SK-N-SH treated with all-trans-retinoic acid at 6 μM for 48 hours (cell line): ENCODE data around the gene CFAP73.

Source experiments
- ATAC-seq: fragments of 200-7000 bp; cut with Tn5 transposase; 3 replicates; pipeline ENCODE4 v1.9.1; 2020; ENCODE audit warnings: mild to moderate bottlenecking, moderate library complexity
- ARNTL ChIP-seq: fragments of 450-650 bp; formaldehyde crosslinking; IDR thresholded peaks from 2 replicates; pipeline ENCODE4 v1.5.0; 2020; ENCODE audit warnings: low read depth, mild to moderate bottlenecking, moderate library complexity, borderline replicate concordance
- BACH2 ChIP-seq: fragments of 250-450 bp; sonication (Bioruptor Pico); IDR thresholded peaks from 2 replicates; pipeline ENCODE4 v1.9.0; 2021; ENCODE audit warnings: mild to moderate bottlenecking, borderline replicate concordance
- CSDC2 ChIP-seq: fragments of 250-450 bp; sonication (Bioruptor Pico); IDR thresholded peaks from 2 replicates; pipeline ENCODE4 v1.5.0; 2020; ENCODE audit warnings: mild to moderate bottlenecking, moderate library complexity
- ESRRG ChIP-seq: fragments of 250-450 bp; sonication (Bioruptor Pico); IDR thresholded peaks from 2 replicates; pipeline ENCODE4 v1.6.1; 2021; ENCODE audit warnings: mild to moderate bottlenecking
- GLIS3 ChIP-seq: fragments of 250-450 bp; sonication (Bioruptor Pico); IDR thresholded peaks from 2 replicates; pipeline ENCODE4 v1.5.0; 2020; ENCODE audit warnings: mild to moderate bottlenecking, moderate library complexity
- ISL1 ChIP-seq: fragments of 250-450 bp; sonication (Bioruptor Pico); IDR thresholded peaks from 2 replicates; pipeline ENCODE4 v2.1.2; 2022; ENCODE audit warnings: mild to moderate bottlenecking, moderate library complexity
- PPARA ChIP-seq: fragments of 250-450 bp; sonication (Bioruptor Pico); IDR thresholded peaks from 2 replicates; pipeline ENCODE4 v1.5.0; 2020; ENCODE audit warnings: mild to moderate bottlenecking, borderline replicate concordance
- RARB ChIP-seq: fragments of 250-450 bp; sonication (Bioruptor Pico); IDR thresholded peaks from 2 replicates; pipeline ENCODE4 v1.8.0; 2021; ENCODE audit warnings: mild to moderate bottlenecking, moderate library complexity
- SNAI2 ChIP-seq: fragments of 250-450 bp; sonication (Bioruptor Pico); IDR thresholded peaks from 2 replicates; pipeline ENCODE4 v1.5.0; 2020; ENCODE audit warnings: mild to moderate bottlenecking, moderate library complexity
- TCF4 ChIP-seq: fragments of 250-450 bp; sonication (Bioruptor Pico); IDR thresholded peaks from 2 replicates; pipeline ENCODE4 v1.8.0; 2021; ENCODE audit warnings: mild to moderate bottlenecking, moderate library complexity, borderline replicate concordance
- TOX ChIP-seq: fragments of 250-450 bp; sonication (Bioruptor Pico); IDR thresholded peaks from 2 replicates; pipeline ENCODE4 v1.8.0; 2021; ENCODE audit warnings: mild to moderate bottlenecking, moderate library complexity, borderline replicate concordance
- ZC3H10 ChIP-seq: fragments of 250-450 bp; sonication (Bioruptor Pico); IDR thresholded peaks from 2 replicates; pipeline ENCODE4 v1.5.1; 2021; ENCODE audit warnings: mild to moderate bottlenecking, moderate library complexity
- ZFP3 ChIP-seq: fragments of 250-450 bp; sonication (Bioruptor Pico); IDR thresholded peaks from 2 replicates; pipeline ENCODE4 v1.5.0; 2020; ENCODE audit warnings: mild to moderate bottlenecking, moderate library complexity
- ZFP30 ChIP-seq: fragments of 450-650 bp; formaldehyde crosslinking; IDR thresholded peaks from 2 replicates; pipeline ENCODE4 v1.5.0; 2022; ENCODE audit warnings: mild to moderate bottlenecking, moderate library complexity
- ZNF565 ChIP-seq: fragments of 450-650 bp; formaldehyde crosslinking; conservative IDR thresholded peaks from 2 replicates; pipeline ENCODE4 v1.5.0; 2020; ENCODE audit warnings: low read depth, mild to moderate bottlenecking, moderate library complexity
- ZNF70 ChIP-seq: fragments of 450-650 bp; formaldehyde crosslinking; IDR thresholded peaks from 2 replicates; pipeline ENCODE4 v1.5.0; 2020; ENCODE audit warnings: mild to moderate bottlenecking, moderate library complexity
- ZNF8 ChIP-seq: fragments of 450-650 bp; formaldehyde crosslinking; IDR thresholded peaks from 2 replicates; pipeline ENCODE4 v1.5.0; 2020; ENCODE audit warnings: mild to moderate bottlenecking, moderate library complexity
- TF ChIP-seq, protein P1 (sequence below): fragments of 250-450 bp; sonication (Bioruptor Pico); IDR thresholded peaks from 2 replicates; pipeline ENCODE4 v1.5.1; 2020; ENCODE audit warnings: low read depth, mild to moderate bottlenecking, moderate library complexity
- TF ChIP-seq, protein P2 (sequence below): fragments of 250-450 bp; sonication (Bioruptor Pico); IDR thresholded peaks from 2 replicates; pipeline ENCODE4 v1.5.0; 2020; ENCODE audit warnings: mild to moderate bottlenecking, moderate library complexity
- TF ChIP-seq, protein P3 (sequence below): fragments of 250-450 bp; sonication (Bioruptor Pico); IDR thresholded peaks from 2 replicates; pipeline ENCODE4 v1.5.1; 2021; ENCODE audit warnings: mild to moderate bottlenecking, moderate library complexity
- TF ChIP-seq, protein P4 (sequence below): fragments of 250-450 bp; sonication (Bioruptor Pico); IDR thresholded peaks from 2 replicates; pipeline ENCODE4 v1.8.0; 2020; ENCODE audit warnings: mild to moderate bottlenecking, moderate library complexity, borderline replicate concordance

The CFAP73 gene

DNA sequence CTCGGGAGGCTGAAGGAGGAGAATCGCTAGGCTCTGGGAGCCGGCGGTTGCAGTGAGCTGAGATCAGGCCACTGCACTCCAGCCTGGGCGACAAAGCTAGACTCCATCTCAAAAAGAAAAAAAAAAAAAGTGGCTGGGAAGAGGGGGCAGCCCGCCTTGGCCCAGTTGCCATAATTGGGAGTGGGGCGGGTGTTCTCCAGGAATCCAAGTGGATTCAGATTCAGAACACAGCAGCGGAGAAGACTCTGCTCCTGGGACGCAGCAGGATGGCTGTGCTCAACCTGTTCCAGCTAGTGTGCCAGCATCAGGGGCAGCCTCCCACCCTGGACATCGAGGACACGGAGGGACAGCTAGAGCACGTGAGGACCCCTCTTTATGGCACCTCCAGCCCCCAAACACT, 5.5 kb downstream of the CFAP73 start:
- TF ChIP-seq RARB (CRISPR knock-in tag) = no peak
- TF ChIP-seq ESRRG (CRISPR knock-in tag) = no peak
- TF ChIP-seq TOX (CRISPR knock-in tag) = no peak
- TF ChIP-seq ZNF70 (CRISPR knock-in tag) = no peak
- TF ChIP-seq ARNTL (CRISPR knock-in tag) = no peak
- no peak for TF ChIP-seq BACH2 (CRISPR knock-in tag)
- TF ChIP-seq GLIS3 (CRISPR knock-in tag) = no peak
- TF ChIP-seq, protein P1, sequence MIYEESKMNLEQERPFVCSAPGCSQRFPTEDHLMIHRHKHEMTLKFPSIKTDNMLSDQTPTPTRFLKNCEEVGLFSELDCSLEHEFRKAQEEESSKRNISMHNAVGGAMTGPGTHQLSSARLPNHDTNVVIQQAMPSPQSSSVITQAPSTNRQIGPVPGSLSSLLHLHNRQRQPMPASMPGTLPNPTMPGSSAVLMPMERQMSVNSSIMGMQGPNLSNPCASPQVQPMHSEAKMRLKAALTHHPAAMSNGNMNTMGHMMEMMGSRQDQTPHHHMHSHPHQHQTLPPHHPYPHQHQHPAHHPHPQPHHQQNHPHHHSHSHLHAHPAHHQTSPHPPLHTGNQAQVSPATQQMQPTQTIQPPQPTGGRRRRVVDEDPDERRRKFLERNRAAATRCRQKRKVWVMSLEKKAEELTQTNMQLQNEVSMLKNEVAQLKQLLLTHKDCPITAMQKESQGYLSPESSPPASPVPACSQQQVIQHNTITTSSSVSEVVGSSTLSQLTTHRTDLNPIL = no peak
- no peak for TF ChIP-seq SNAI2 (CRISPR knock-in tag)
- no peak for TF ChIP-seq PPARA (CRISPR knock-in tag)
- no peak for TF ChIP-seq ZNF565
- TF ChIP-seq, protein P2, sequence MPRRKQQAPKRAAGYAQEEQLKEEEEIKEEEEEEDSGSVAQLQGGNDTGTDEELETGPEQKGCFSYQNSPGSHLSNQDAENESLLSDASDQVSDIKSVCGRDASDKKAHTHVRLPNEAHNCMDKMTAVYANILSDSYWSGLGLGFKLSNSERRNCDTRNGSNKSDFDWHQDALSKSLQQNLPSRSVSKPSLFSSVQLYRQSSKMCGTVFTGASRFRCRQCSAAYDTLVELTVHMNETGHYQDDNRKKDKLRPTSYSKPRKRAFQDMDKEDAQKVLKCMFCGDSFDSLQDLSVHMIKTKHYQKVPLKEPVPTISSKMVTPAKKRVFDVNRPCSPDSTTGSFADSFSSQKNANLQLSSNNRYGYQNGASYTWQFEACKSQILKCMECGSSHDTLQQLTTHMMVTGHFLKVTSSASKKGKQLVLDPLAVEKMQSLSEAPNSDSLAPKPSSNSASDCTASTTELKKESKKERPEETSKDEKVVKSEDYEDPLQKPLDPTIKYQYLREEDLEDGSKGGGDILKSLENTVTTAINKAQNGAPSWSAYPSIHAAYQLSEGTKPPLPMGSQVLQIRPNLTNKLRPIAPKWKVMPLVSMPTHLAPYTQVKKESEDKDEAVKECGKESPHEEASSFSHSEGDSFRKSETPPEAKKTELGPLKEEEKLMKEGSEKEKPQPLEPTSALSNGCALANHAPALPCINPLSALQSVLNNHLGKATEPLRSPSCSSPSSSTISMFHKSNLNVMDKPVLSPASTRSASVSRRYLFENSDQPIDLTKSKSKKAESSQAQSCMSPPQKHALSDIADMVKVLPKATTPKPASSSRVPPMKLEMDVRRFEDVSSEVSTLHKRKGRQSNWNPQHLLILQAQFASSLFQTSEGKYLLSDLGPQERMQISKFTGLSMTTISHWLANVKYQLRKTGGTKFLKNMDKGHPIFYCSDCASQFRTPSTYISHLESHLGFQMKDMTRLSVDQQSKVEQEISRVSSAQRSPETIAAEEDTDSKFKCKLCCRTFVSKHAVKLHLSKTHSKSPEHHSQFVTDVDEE (CRISPR knock-in tag) = no peak
- TF ChIP-seq ZNF8 (CRISPR knock-in tag) = no peak
- no peak for TF ChIP-seq ZFP3 (CRISPR knock-in tag)
- ATAC-seq = no peak

DNA sequence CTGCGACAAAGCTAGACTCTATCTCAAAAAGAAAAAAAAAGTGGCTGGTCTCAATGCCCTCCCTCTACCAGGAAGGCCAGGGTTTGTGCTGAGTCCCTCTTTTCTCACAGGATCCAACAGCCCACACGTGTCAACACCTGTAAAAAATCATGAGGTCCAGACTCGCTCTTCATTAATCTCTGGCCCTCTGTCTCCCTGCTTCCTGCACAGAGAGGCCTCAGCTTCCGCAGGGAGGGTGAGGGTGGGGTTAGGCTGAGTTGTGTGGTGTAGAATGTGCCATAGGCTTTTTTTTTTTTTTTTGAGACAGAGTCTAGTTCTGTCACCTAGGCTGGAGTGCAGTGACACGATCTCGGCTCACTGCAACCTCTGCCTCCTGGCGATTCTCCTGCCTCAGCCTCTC, 6.1 kb downstream of the CFAP73 start:
- TF ChIP-seq, protein P3, sequence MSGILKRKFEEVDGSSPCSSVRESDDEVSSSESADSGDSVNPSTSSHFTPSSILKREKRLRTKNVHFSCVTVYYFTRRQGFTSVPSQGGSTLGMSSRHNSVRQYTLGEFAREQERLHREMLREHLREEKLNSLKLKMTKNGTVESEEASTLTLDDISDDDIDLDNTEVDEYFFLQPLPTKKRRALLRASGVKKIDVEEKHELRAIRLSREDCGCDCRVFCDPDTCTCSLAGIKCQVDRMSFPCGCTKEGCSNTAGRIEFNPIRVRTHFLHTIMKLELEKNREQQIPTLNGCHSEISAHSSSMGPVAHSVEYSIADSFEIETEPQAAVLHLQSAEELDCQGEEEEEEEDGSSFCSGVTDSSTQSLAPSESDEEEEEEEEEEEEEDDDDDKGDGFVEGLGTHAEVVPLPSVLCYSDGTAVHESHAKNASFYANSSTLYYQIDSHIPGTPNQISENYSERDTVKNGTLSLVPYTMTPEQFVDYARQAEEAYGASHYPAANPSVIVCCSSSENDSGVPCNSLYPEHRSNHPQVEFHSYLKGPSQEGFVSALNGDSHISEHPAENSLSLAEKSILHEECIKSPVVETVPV (CRISPR knock-in tag) = no peak
- no peak for TF ChIP-seq RARB (CRISPR knock-in tag)
- no peak for TF ChIP-seq SNAI2 (CRISPR knock-in tag)
- no peak for TF ChIP-seq ZFP30
- TF ChIP-seq TOX (CRISPR knock-in tag) = no peak
- ATAC-seq = no peak

DNA sequence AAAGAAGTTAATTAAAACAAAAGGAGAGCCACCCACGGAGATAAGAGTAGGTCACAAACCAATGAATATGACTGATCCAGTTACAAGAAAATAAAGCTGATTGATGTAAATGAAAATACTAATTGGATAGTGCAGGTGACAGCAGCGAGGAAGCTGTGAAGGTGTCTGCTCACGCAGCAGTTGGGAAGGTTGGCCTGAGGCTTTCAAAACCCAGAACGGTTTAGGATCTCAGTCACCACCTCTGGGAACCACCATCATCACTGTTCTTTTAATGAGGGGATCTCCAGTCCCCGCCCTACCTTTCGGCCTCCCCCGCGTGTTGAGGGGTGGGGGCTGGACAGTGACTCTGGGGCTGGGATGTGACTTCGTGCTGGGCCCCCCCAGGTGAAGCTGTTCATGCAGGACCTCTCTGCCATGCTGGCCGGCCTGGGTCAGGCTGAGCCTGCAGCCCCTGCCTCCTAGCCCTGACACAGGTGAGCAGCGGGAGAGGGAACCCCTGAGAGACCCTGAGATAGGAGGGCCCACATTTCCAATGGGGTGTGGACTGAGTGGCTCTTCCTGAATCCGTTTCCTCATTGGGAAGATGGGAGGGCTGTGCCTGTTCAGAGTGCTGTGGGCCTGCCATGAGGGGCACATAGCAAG, 7.8 kb downstream of the CFAP73 start:
- TF ChIP-seq ESRRG (CRISPR knock-in tag) (no peak), PPARA (CRISPR knock-in tag) (no peak), CSDC2 (CRISPR knock-in tag) (no peak), TCF4 (CRISPR knock-in tag) (no peak), GLIS3 (CRISPR knock-in tag) (no peak), ZC3H10 (CRISPR knock-in tag) (no peak), ISL1 (no peak), TOX (CRISPR knock-in tag) (no peak), RARB (CRISPR knock-in tag) (no peak), ZFP30 (no peak)
- TF ChIP-seq, protein P2 (CRISPR knock-in tag) = no peak
- TF ChIP-seq, protein P4, sequence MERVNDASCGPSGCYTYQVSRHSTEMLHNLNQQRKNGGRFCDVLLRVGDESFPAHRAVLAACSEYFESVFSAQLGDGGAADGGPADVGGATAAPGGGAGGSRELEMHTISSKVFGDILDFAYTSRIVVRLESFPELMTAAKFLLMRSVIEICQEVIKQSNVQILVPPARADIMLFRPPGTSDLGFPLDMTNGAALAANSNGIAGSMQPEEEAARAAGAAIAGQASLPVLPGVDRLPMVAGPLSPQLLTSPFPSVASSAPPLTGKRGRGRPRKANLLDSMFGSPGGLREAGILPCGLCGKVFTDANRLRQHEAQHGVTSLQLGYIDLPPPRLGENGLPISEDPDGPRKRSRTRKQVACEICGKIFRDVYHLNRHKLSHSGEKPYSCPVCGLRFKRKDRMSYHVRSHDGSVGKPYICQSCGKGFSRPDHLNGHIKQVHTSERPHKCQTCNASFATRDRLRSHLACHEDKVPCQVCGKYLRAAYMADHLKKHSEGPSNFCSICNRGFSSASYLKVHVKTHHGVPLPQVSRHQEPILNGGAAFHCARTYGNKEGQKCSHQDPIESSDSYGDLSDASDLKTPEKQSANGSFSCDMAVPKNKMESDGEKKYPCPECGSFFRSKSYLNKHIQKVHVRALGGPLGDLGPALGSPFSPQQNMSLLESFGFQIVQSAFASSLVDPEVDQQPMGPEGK (CRISPR knock-in tag) = no peak
- TF ChIP-seq, protein P1 = no peak
- TF ChIP-seq, all 23 proteins: peak for 0
- no peak for ATAC-seq
